HG03432 (cell line): ENCODE data around the gene COQ2.
A peak's percentile ranks its signal among the peaks of the same experiment; 100 is the strongest.
"Not testable (repeated sequence)": the region's sequence is repeated elsewhere in the genome, so short reads cannot be mapped to it uniquely, and the experiment has no call there.

Experiments used
- ATAC-seq: cut with Tn5 transposase; IDR thresholded peaks from one replicate; pipeline ENCODE4 v1.9.1; 2021; ENCODE audit warnings: mild to moderate bottlenecking, moderate library complexity; ENCODE audit not compliant: unreplicated experiment

The COQ2 gene

GRCh38 chr4:83251447-83251830 lies 33.2 kb downstream of the COQ2 start:
- ATAC-seq, result no peak

DNA sequence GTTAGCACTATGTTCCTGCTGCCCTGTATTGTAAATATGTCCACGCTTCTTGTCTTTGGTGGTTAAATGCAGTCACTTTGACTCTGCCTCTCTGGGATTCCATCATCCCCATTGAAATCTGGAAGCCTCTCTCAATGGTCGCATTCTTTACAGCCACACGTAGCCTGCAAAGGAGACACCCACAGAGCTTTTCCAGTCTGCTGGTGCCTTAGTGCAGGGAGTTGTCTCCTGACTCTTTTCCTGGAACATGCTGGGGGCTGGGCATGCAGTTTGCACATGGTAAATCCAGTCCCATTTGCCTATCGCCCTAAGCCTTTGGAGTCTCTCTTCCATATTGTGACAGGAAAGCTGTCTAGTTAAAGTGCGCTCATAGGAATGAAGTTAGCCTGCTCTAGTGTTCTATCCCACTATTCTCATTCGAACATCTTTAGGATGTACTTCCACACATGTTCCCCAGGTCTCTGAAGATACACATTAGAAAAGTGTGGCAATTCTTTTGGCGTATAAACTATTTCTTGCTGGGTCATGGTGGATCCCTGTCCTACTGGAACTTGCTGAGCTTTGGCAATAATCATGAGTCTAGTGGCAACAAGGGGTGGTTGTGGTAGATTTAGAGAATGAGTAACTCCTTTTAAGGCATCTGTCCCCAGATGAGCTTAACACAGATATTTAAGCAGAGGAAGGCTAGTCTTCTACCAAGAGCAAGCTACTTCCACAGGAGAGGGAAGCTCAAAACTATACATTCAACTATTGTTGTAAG lies 33.7 kb downstream of the COQ2 start:
- no peak for ATAC-seq

DNA sequence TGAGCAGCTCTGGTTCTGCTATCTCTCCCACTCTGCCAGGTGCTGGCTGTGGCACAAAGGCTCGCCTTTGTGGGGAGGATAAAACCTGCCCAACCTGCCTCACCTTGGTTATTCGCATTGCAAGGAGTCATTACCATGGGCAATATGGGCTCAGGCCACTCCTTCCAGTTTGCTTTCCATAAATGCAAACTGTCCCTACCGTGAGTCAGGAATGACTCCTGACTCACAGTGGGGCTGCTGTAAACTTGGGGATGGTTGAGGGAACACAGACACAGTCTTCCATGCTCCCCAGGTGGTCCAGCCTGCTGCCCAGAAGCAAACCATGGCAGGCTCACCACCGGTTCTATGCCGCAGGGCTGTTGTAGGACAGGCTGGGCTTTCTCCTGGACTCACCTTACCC lies 36.1 kb downstream of the COQ2 start:
- ATAC-seq, result no peak

DNA sequence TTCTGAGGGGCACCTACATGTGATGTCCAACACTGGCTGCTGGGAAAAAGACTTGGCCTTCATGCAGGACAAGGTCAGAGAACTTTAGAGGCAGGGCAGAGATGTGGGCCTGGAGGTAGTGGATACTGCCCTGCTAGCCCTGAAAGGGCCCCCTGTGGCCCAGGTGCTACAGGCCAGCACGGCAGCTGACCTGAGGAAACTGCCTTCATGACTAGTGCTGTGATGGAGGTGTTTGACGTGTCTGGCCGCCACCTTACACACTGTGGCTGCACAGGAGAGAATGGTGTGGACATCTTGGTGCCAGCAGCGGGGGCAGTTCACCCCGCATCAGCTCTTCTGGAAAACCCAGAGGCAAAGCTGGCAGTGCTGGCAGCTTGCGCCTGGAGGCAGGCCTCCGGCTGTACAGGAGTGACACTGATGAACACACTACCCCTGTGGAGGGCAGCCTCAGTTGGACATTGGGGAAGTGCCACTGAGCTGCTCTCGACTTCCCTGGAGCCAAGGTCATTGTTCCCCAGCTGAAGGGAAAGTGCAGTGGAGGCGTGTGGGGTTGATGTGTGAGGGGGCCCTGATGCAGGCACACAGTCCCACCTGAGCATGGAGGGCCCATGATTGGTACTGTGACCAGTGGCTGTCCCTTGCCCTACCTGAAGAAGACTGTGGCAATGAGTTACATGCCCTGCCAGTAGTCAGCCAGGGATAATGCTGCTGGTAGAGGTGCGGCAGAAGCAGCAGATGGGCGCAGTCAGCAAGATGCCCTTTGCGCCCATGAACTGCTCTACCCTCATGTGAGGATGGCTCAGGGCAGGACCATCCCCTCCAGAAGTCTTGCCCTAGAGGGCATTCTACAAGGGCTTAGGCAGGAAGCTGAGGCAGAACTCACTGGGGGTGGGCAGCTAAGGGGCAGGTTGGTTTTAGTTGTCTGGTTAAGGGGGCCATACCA lies 36.9 kb downstream of the COQ2 start:
- ATAC-seq, result no peak

DNA sequence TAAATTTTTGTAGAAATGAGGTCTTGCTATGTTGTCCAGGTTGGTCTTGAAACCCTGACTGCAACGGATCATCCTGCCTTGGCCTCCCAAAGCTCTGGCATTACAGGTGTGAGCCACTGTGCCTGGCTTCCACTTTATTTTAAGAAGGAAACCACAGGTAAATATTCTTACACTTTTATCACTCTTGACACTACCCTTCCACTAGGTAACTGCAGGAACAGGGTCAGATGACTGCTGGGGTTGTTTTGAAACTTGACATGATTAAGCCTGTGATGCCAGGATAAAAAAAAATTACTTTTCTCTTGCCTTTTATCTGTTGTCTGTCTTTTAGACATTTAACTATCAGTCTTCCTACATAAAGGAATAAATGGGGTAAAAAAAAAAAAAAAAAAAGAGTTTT lies 43.5 kb downstream of the COQ2 start:
- ATAC-seq, result no peak

GRCh38 chr4:83240379-83240875 lies 44.2 kb downstream of the COQ2 start:
- ATAC-seq, result peak; percentile 91

- ATAC-seq, result no peak
These were observed 46.0 kb downstream of the COQ2 start for GRCh38 chr4:83238393-83239248.

- no peak for ATAC-seq
These were observed 47.0 kb downstream of the COQ2 start for GRCh38 chr4:83237591-83237990.

DNA sequence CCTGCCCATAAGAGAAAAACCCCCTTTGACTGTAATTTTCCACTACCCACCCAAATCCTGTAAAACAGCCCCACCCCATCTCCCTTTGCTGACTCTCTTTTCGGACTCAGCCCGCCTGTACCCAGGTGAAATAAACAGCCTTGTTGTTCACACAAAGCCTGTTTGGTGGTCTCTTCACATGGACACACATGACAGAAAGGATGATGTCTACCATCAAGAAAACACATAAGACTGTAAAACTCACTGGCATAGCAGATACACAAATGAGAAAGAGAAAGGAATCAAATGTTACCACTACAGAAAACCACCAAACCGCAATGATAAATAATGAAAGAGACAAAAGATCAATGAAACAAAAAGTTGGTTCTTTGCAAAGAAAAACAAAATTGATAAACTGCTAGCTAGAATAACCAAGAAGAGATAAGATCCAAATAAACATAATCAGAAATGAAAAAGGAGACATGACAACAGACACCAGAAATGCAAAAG lies 48.9 kb downstream of the COQ2 start:
- ATAC-seq, result peak; percentile 38

DNA sequence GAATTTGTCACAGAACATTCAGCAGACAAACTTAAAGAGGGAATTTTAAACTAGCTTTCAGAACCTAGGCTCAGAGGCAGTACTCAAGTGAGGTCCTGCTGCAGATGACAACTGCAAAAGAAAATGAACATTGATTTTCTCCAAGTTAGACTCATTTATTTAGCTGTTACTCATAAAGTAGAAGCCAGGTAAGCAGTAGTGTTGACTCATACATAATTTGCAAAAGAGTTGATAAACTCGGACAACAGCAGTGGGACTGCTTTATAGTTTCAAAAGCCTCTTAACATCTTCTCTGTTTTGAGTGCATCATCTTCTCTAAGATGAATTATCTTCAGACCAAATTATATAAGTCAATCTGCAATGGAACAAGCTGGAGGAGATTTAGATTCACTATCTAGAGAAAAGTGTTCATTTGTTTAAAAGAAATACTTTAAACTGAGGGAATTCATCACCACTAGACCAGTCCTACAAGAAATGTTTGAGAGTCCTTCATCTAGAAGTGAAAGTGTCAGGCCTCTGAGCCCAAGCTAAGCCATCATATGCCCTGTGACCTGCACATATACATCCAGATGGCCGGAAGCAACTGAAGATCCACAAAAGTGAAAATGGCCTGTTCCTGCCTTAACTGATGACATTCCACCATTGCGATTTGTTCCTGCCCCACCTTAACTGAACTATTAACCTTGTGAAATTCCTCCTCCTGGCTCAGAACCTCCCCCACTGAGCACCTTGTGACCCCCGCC lies 49.5 kb downstream of the COQ2 start:
- ATAC-seq, result peak; percentile 23

- ATAC-seq, result not testable (repeated sequence)
These were observed 50.2 kb downstream of the COQ2 start for GRCh38 chr4:83234387-83234786.

DNA sequence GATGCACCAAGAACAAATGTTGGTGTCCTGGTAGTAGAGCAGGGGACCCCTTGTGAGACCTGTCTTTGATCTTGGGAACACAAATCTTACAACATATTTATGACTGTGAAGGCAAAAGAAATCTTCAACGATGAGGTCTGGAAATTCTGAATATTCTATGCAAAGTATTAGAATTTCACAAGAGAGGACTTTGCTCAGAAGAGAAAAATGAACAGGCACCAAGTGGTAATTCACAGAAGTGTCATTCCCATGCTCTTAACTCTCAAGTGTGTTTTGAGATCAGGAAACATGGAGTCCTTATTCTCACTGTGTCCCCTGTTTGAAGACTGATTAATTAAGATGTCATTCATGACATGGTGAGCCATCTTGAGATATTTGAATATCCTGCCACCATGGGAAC lies 52.5 kb downstream of the COQ2 start:
- ATAC-seq, result no peak

DNA sequence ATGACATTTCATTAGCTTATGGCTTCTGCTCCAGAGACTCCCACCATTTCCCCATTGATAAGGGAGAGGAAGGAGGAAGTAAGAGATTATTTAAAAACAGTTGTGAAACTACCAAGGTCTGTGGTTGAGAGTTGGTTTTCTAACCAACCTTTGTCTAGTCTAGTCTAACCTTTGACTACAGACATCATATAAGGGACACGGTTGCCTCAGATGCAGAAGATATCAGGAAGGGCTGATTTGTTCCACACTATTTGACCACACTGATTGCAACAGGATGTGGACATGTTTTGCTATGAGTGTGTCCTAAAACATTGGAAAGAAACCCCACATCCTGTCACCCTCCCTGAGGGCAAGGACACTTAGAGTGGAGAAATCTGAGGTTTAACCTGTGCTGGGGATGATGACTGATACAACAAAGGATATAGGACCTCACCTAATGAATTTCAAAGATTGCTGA lies 53.0 kb downstream of the COQ2 start:
- peak; percentile 72 for ATAC-seq

GRCh38 chr4:83230928-83231327 lies 53.7 kb downstream of the COQ2 start:
- no peak for ATAC-seq

DNA sequence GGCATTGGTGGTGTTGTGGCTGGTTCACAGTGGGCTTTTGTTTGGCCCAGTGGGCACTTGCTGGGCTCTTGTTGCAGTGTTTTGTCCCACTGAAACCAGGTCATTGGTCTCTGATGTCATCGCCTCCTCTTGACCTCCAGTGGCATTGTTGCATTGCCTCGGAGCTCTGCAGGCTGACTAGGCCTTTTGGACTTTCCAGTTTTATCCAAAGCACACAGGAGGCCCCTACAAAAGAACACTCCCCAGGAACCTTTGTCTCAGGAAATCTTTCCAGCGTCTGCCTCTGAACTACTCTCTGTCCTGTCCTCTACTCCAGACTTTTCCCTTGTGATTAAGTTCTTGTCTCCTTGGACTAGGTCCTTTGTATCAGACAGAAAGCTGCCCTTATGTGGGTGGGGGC lies 54.8 kb downstream of the COQ2 start:
- no peak for ATAC-seq

DNA sequence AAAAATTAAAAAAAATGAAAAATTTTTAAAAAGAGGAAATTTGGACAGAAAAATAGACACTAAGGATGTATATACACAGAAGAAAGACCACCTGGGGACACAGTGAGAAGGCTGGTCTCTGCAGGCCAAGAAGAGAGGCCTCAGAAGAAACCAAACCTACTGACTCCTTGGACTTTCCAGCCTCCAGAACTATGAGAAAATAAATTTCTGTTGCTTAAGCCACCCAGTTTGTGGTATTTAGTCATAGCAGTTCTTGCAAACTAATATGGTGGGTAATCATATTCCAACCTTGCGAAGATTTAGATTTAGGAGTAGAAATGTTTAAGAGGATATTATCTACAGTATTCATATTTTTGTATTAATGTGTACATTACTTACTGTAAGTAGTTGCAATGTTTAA lies 56.4 kb downstream of the COQ2 start:
- ATAC-seq, result no peak

GRCh38 chr4:83224502-83225197 lies 59.9 kb downstream of the COQ2 start:
- ATAC-seq, result no peak

- no peak for ATAC-seq
These were observed 60.8 kb downstream of the COQ2 start for GRCh38 chr4:83223781-83224180.

GRCh38 chr4:83221897-83222441 lies 62.6 kb downstream of the COQ2 start:
- peak; percentile 54 for ATAC-seq
